Measurements from ENCODE around the gene CCSAP. TPM values are rescaled to one million over a fixed set of nuclear protein-coding genes. Genes with fewer than 3 reads are reported as not detected.

CCSAP gene
- total RNA-seq, 1 donor from 2014 or later = 8.3 TPM

DNA sequence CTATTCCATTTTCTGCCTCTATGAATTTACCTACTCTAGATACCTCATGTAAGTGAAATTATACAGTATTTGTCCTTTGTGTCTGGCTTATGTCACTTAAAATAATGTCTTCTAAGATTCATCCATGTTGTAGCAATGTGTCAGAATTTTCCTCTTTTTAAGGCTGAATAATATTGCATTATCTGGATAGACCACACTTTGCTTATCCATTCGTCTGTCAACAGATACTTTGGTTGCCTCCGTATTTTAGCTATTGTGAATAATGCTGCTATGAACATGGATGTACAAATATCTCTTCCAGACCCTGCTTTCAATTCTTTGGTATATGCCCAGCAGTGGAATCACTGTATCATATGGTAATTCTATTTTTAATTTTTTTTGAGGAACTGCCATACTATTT is 10.1 kb upstream of the CCSAP start:
- Mint-ChIP-seq H3K4me3 (no peak overlapping the region), H3K27ac (no peak overlapping the region), H3K4me1 (no peaks in the 10 kb centered on the region), H3K36me3 (no peaks in the 10 kb centered on the region), H3K27me3 (ENCODE audit: low read depth) (peaks cover 30% of the 10 kb centered on the region), H3K9me3 (peaks cover 12% of the 10 kb centered on the region)
- DNase-seq (ENCODE audit: low spot score in 2 of 2, unreplicated experiment in 2 of 2) = no peak
- TF ChIP-seq, protein P1, sequence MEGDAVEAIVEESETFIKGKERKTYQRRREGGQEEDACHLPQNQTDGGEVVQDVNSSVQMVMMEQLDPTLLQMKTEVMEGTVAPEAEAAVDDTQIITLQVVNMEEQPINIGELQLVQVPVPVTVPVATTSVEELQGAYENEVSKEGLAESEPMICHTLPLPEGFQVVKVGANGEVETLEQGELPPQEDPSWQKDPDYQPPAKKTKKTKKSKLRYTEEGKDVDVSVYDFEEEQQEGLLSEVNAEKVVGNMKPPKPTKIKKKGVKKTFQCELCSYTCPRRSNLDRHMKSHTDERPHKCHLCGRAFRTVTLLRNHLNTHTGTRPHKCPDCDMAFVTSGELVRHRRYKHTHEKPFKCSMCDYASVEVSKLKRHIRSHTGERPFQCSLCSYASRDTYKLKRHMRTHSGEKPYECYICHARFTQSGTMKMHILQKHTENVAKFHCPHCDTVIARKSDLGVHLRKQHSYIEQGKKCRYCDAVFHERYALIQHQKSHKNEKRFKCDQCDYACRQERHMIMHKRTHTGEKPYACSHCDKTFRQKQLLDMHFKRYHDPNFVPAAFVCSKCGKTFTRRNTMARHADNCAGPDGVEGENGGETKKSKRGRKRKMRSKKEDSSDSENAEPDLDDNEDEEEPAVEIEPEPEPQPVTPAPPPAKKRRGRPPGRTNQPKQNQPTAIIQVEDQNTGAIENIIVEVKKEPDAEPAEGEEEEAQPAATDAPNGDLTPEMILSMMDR (IDR thresholded peaks at IDR 0.05; ENCODE audit: unreplicated experiment) = no peak

DNA sequence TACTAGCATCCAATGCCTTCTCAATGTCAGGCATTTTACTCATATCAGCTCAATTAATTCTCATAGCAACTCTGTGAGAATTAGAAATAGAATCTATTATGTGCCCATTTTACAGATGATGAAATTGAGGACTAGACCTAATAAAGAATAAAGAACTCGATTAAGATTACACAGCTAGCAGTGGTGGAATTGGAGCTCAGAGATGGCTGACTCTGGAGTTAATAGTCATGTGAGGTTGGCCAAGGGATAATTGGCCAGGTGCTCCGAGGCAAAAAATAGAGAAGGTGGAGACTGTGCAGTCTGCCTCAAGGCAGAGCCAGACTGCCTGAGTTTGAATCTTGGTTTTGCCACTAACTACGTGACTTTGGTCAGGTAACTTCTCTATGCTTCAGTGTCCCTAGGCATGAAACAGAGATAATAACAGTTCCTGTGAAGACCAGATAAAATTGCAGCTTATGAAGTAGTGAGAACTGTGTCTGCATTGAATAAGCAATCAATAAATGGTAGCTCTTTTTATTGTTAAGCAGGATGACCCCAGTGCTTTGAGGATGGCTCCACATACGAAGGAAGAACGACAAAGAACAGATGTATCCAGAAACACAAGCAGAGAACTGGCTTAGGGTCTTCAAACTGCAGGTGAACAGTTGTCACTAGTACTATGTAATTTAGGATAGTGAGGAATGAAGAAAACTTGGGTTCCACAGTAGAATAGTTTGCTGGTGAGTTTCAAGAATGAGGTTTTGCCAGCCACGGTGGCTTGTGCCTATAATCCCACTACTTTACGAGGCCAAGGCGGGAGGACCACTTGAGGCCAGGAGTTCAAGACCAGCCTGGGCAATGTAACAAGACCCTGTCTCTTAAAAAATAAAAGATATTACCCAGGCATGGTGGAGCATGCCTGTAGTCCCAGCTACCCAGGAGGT is 6.9 kb upstream of the CCSAP start:
- DNase-seq (ENCODE audit: low spot score in 2 of 2, unreplicated experiment in 2 of 2) = no peak
- H3K36me3 Mint-ChIP-seq = no peaks in the 10 kb centered on the region
- no peak overlapping the region for H3K4me3 Mint-ChIP-seq
- peaks cover 3% of the 10 kb centered on the region for H3K4me1 Mint-ChIP-seq
- H3K27me3 Mint-ChIP-seq (ENCODE audit: low read depth) = peaks cover 37% of the 10 kb centered on the region
- TF ChIP-seq, protein P1 (IDR thresholded peaks at IDR 0.05; ENCODE audit: unreplicated experiment) = no peak
- peaks cover 3% of the 10 kb centered on the region for H3K9me3 Mint-ChIP-seq
- no peak overlapping the region for H3K27ac Mint-ChIP-seq

DNA sequence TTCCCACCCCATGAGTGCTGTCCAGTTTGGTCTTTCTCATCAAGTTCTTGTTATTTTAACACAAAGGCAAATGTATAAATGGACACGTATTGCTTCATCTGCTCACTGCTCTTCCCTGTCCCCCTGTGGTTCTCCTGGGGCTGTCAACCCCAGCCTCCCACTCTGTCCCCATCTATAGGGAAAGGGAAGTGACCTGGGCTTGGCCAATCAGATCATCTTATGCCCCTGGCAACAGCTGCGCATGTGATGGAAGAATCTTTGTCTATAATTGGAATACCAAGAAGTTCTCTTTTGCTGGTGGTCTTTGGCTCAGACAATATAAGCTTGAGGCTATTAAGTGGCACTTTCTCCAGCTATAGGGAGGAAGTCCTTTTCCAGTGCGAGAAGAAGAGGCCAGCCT is 4.7 kb upstream of the CCSAP start:
- Mint-ChIP-seq H3K36me3 (no peaks in the 10 kb centered on the region), H3K27ac (no peak overlapping the region), H3K4me1 (peaks cover 8% of the 10 kb centered on the region), H3K4me3 (no peak overlapping the region), H3K27me3 (ENCODE audit: low read depth) (peaks cover 30% of the 10 kb centered on the region), H3K9me3 (peaks cover 3% of the 10 kb centered on the region)
- TF ChIP-seq, protein P1 (IDR thresholded peaks at IDR 0.05; ENCODE audit: unreplicated experiment) = no peak
- no peak for DNase-seq (ENCODE audit: low spot score in 2 of 2, unreplicated experiment in 2 of 2)

DNA sequence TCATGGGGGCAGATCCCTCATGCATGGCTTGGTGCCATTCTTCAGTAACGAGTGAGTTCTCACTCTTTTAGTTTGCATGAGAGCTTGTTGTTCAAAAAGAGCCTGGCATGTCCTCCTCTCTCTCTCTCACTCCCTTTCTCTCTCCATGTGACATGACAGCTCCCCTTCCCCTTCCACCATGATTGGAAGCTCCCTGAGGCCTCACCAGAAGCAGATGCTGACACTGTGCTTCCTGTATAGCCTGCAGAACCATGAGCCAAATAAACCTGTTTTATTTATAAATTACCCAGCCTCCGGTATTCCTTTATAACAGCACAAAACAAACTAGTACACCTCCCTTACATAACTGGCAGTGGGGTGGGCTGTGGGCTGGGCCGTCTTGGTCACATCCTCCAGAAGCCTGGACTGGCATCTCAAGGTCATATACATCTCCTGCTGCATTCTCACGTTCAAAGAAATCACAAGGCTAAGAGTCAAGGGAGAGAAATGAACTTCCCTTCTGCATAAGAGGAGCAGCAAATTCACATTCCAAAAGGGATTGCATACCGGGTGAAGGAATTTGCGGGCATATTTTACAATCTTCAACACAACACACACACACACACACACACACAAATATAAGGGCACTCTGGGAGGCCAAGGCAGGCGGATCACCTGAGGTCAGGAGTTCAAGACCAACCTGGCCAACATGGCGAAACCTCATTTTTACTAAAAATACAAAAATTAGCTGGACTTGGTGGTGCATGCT is 2.3 kb upstream of the CCSAP start:
- DNase-seq (ENCODE audit: low spot score in 2 of 2, unreplicated experiment in 2 of 2) = no peak
- TF ChIP-seq, protein P1 (IDR thresholded peaks at IDR 0.05; ENCODE audit: unreplicated experiment) = no peak
- Mint-ChIP-seq H3K4me3 (no peak overlapping the region), H3K27ac (no peak overlapping the region), H3K9me3 (peaks cover 3% of the 10 kb centered on the region), H3K4me1 (peaks cover 20% of the 10 kb centered on the region), H3K36me3 (no peaks in the 10 kb centered on the region), H3K27me3 (ENCODE audit: low read depth) (peaks cover 22% of the 10 kb centered on the region)

DNA sequence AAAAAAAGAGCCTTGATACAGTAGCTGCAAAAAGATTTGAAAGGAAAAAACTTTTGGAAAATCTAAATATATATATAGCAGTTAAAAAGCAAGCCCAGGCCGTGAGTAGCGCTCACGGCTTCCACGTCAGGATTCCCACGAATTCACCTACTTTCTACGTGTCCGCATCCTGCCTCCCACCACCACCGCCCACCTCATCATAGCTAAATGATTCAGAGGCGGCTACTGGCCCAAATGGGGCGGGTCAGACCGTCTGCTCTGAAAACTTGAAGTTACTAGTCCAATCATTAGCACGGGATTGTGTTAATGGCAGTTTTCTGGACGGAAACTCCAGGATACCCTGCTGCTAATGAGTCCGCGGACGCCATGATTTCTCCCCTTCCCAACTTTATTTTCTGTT is 1.3 kb upstream of the CCSAP start:
- Mint-ChIP-seq H3K27ac (no peak overlapping the region), H3K36me3 (no peaks in the 10 kb centered on the region), H3K27me3 (ENCODE audit: low read depth) (peaks cover 20% of the 10 kb centered on the region), H3K9me3 (peaks cover 3% of the 10 kb centered on the region), H3K4me3 (no peak overlapping the region), H3K4me1 (peaks cover 20% of the 10 kb centered on the region)
- no peak for DNase-seq (ENCODE audit: low spot score in 2 of 2, unreplicated experiment in 2 of 2)
- TF ChIP-seq, protein P1 (IDR thresholded peaks at IDR 0.05; ENCODE audit: unreplicated experiment) = no peak
